BLaER1 (cell line): ENCODE measurements around the gene HOPX.

Source experiments
- H3K27ac ChIP-seq: shearing (Covaris generic); formaldehyde crosslinking; 2 replicates; pipeline ENCODE4 v1.8.1; 2022
- H3K27me3 ChIP-seq: shearing (Covaris generic); formaldehyde crosslinking; 2 replicates; pipeline ENCODE4 v1.8.1; 2022
- H3K36me3 ChIP-seq: shearing (Covaris generic); formaldehyde crosslinking; 2 replicates; pipeline ENCODE4 v1.8.1; 2022
- H3K4me1 ChIP-seq: shearing (Covaris generic); formaldehyde crosslinking; 2 replicates; pipeline ENCODE4 v1.8.1; 2022
- H3K4me2 ChIP-seq: shearing (Covaris generic); formaldehyde crosslinking; 2 replicates; pipeline ENCODE4 v1.8.1; 2022
- H3K4me3 ChIP-seq: shearing (Covaris generic); formaldehyde crosslinking; 2 replicates; pipeline ENCODE4 v1.8.1; 2022
- H3K9ac ChIP-seq: shearing (Covaris generic); formaldehyde crosslinking; 2 replicates; pipeline ENCODE4 v1.8.1; 2022
- H3K9me3 ChIP-seq: shearing (Covaris generic); formaldehyde crosslinking; 2 replicates; pipeline ENCODE4 v1.8.1; 2022
- H4K20me1 ChIP-seq: shearing (Covaris generic); formaldehyde crosslinking; 2 replicates; pipeline ENCODE4 v1.8.1; 2022
- Cebpa-rat ChIP-seq: shearing (Covaris generic); IDR thresholded peaks from 2 replicates; pipeline ENCODE4 v1.8.1; 2022

HOPX gene

GRCh38 chr4:56689201-56689969, 8.3 kb upstream of the HOPX start:
- Histone ChIP-seq H3K36me3 (no peaks in the 10 kb centered on the region), H3K27me3 (no peaks in the 10 kb centered on the region), H4K20me1 (no peaks in the 10 kb centered on the region), H3K27ac (no peak overlapping the region), H3K4me2 (no peak overlapping the region), H3K4me3 (no peak overlapping the region), H3K9me3 (no peaks in the 10 kb centered on the region), H3K4me1 (no peaks in the 10 kb centered on the region), H3K9ac (no peak overlapping the region)
- TF ChIP-seq Cebpa-rat: no peak

- H3K4me3 ChIP-seq: no peak overlapping the region
- H3K4me2 ChIP-seq: no peak overlapping the region
- no peak for TF ChIP-seq Cebpa-rat
- H3K4me1 ChIP-seq: no peaks in the 10 kb centered on the region
- no peaks in the 10 kb centered on the region for H3K36me3 ChIP-seq
- H3K9me3 ChIP-seq: no peaks in the 10 kb centered on the region
- no peaks in the 10 kb centered on the region for H3K27me3 ChIP-seq
- no peaks in the 10 kb centered on the region for H4K20me1 ChIP-seq
- H3K27ac ChIP-seq: no peak overlapping the region
- no peak overlapping the region for H3K9ac ChIP-seq
Measured at GRCh38 chr4:56688094-56688647, 7.1 kb upstream of the HOPX start.

- Histone ChIP-seq H3K4me3 (no peak overlapping the region), H3K4me1 (no peaks in the 10 kb centered on the region), H3K27ac (no peak overlapping the region), H3K27me3 (no peaks in the 10 kb centered on the region), H3K9ac (no peak overlapping the region), H3K4me2 (no peak overlapping the region), H3K9me3 (no peaks in the 10 kb centered on the region), H4K20me1 (no peaks in the 10 kb centered on the region), H3K36me3 (no peaks in the 10 kb centered on the region)
- TF ChIP-seq Cebpa-rat: no peak
Measured at GRCh38 chr4:56686537-56687231, 5.6 kb upstream of the HOPX start.

GRCh38 chr4:56684320-56685050, 3.4 kb upstream of the HOPX start:
- no peaks in the 10 kb centered on the region for H3K9me3 ChIP-seq
- no peaks in the 10 kb centered on the region for H4K20me1 ChIP-seq
- no peaks in the 10 kb centered on the region for H3K27me3 ChIP-seq
- no peaks in the 10 kb centered on the region for H3K36me3 ChIP-seq
- no peaks in the 10 kb centered on the region for H3K4me1 ChIP-seq
- no peak overlapping the region for H3K4me2 ChIP-seq
- no peak overlapping the region for H3K4me3 ChIP-seq
- TF ChIP-seq Cebpa-rat: no peak
- no peak overlapping the region for H3K9ac ChIP-seq
- H3K27ac ChIP-seq: no peak overlapping the region

GRCh38 chr4:56683455-56683854, 2.4 kb upstream of the HOPX start:
- no peak for TF ChIP-seq Cebpa-rat
- H3K9me3 ChIP-seq: no peaks in the 10 kb centered on the region
- H4K20me1 ChIP-seq: no peaks in the 10 kb centered on the region
- H3K4me3 ChIP-seq: no peak overlapping the region
- H3K27me3 ChIP-seq: no peaks in the 10 kb centered on the region
- H3K4me1 ChIP-seq: no peaks in the 10 kb centered on the region
- H3K4me2 ChIP-seq: no peak overlapping the region
- H3K9ac ChIP-seq: no peak overlapping the region
- H3K27ac ChIP-seq: no peak overlapping the region
- no peaks in the 10 kb centered on the region for H3K36me3 ChIP-seq

- TF ChIP-seq Cebpa-rat: no peak
- H4K20me1 ChIP-seq: no peaks in the 10 kb centered on the region
- no peaks in the 10 kb centered on the region for H3K4me1 ChIP-seq
- no peak overlapping the region for H3K4me3 ChIP-seq
- H3K9ac ChIP-seq: no peak overlapping the region
- no peaks in the 10 kb centered on the region for H3K27me3 ChIP-seq
- H3K4me2 ChIP-seq: no peak overlapping the region
- no peak overlapping the region for H3K27ac ChIP-seq
- no peaks in the 10 kb centered on the region for H3K36me3 ChIP-seq
- no peaks in the 10 kb centered on the region for H3K9me3 ChIP-seq
Measured at GRCh38 chr4:56681853-56682525, 893 bp upstream of the HOPX start.

GRCh38 chr4:56680266-56680665, 830 bp downstream of the HOPX start:
- TF ChIP-seq Cebpa-rat: no peak
- Histone ChIP-seq H3K4me3 (no peak overlapping the region), H3K27ac (no peak overlapping the region), H3K4me2 (no peak overlapping the region), H3K9me3 (no peaks in the 10 kb centered on the region), H3K4me1 (no peaks in the 10 kb centered on the region), H3K9ac (no peak overlapping the region), H4K20me1 (no peaks in the 10 kb centered on the region), H3K27me3 (no peaks in the 10 kb centered on the region), H3K36me3 (no peaks in the 10 kb centered on the region)

- Histone ChIP-seq H3K27ac (no peak overlapping the region), H3K9ac (no peak overlapping the region), H3K27me3 (no peaks in the 10 kb centered on the region), H3K4me2 (no peak overlapping the region), H3K4me3 (no peak overlapping the region), H4K20me1 (no peaks in the 10 kb centered on the region), H3K9me3 (no peaks in the 10 kb centered on the region), H3K36me3 (no peaks in the 10 kb centered on the region), H3K4me1 (no peaks in the 10 kb centered on the region)
- no peak for TF ChIP-seq Cebpa-rat
Measured at GRCh38 chr4:56677711-56678110, 3.4 kb downstream of the HOPX start.

GRCh38 chr4:56674984-56675383, 6.1 kb downstream of the HOPX start:
- H3K9me3 ChIP-seq: no peaks in the 10 kb centered on the region
- H3K4me3 ChIP-seq: no peak overlapping the region
- H3K9ac ChIP-seq: no peak overlapping the region
- H3K27ac ChIP-seq: no peak overlapping the region
- H4K20me1 ChIP-seq: no peaks in the 10 kb centered on the region
- no peaks in the 10 kb centered on the region for H3K36me3 ChIP-seq
- H3K4me2 ChIP-seq: no peak overlapping the region
- H3K27me3 ChIP-seq: no peaks in the 10 kb centered on the region
- TF ChIP-seq Cebpa-rat: no peak
- H3K4me1 ChIP-seq: no peaks in the 10 kb centered on the region
